HG02884 (cell line): ENCODE data around the gene BTN3A1.
A peak's percentile ranks its signal among the peaks of the same experiment; 100 is the strongest.
"Not testable (repeated sequence)": the region's sequence is repeated elsewhere in the genome, so short reads cannot be mapped to it uniquely, and the experiment has no call there.

Source experiments
- ATAC-seq: cut with Tn5 transposase; IDR thresholded peaks from one replicate; pipeline ENCODE4 v1.9.1; 2021; ENCODE audit warnings: mild to moderate bottlenecking, moderate library complexity; ENCODE audit not compliant: unreplicated experiment

Gene BTN3A1

GRCh38 chr6:26401987-26402658, at the start of gene BTN3A1:
Gene BTN3A1, plus strand, starts transcription at chr6:26402275. Its CDS starts 3,289 bp downstream, at chr6:26405564.
- peak; percentile 88 for ATAC-seq

DNA sequence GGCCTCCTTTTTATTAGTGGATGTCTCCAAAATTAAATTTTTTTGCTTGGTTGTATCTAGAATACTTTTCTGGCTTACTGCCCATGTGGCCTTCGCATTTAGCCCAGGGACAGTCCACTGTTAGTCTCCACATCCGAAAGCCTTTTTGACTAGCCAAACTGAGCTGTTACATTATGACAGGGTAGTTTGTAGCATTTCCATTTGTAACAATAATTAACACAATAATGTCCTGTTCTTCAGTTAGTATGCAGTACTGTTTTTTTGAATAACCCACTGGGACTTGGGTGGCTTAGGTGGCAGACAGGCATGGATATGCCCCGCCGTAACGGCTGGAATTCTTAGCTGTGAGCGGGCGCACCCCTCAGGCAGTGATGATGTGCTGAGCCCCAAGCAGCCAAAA, 49.8 kb upstream of the BTN3A1 start:
- no peak for ATAC-seq

- ATAC-seq, result no peak
Measured at GRCh38 chr6:26354162-26354561, 47.9 kb upstream of the BTN3A1 start.

- no peak for ATAC-seq
Measured at GRCh38 chr6:26355366-26355765, 46.7 kb upstream of the BTN3A1 start.

GRCh38 chr6:26357543-26357942, 44.5 kb upstream of the BTN3A1 start:
- not testable (repeated sequence) for ATAC-seq

- ATAC-seq, result peak; percentile 65
Measured at GRCh38 chr6:26358511-26358981, 43.5 kb upstream of the BTN3A1 start.

GRCh38 chr6:26359765-26360164, 42.3 kb upstream of the BTN3A1 start:
- no peak for ATAC-seq

DNA sequence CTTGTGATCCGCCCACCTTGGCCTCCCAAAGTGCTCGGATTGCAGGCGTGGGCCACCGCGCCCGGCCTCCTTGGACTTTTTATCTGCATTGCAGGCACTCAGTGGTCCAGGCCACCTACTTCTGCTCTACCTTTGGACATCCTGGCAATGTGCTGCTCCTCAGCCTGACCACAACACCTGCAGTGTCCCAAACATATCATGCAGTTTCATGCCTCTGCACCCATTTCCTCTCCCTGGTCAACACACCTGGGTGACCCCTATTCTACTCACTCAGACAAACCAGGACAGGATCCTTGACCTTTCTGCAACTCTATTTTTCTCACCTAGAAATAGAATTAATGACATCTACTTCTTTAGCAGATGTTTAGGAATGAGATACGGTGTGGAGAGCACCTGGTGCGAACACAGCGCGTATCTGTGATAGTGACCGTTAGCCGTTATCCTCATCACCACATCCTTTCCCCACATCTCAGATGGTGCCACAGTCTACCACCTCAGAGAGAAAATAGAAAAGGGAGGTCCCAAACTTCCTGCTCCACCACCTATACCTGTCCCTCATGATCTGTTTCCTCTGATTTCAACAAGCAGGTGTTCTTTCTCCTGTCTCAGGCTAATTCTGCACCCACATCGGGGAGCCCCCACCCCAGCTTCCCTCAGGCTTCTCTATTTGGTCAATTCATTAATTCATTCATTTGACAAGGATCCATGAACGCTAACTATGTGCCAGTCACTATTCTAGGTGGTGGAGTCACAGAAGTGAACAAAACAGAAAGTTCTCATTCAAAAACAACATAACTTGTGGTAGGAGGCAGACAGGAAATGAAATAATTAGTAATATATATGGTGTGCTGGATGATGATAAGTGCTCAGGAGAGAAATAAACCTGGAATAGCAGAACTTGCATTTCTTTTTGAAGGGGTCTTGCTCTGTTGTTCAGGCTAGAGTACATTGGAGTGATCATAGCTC, 41.3 kb upstream of the BTN3A1 start:
- ATAC-seq, result no peak

DNA sequence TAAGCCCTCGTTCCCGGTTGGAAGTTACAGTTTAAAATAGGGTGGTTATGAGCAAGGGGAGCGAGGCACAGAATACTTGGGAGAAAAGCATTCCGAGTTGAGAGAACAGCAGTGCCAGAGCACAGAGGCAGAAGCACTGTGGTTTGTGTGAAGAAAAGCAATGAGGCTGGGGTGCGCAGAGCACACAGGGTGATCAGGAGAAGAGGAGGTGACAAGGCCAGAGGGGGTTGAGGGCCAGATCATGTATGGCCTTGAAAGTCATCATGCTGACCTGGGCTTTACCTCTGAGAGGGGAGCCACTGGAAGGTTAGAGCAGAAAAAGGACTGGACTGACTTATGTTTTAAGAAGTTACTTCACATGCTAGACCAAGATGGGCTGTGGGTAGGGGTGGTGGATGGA, 40.5 kb upstream of the BTN3A1 start:
- ATAC-seq, result no peak

DNA sequence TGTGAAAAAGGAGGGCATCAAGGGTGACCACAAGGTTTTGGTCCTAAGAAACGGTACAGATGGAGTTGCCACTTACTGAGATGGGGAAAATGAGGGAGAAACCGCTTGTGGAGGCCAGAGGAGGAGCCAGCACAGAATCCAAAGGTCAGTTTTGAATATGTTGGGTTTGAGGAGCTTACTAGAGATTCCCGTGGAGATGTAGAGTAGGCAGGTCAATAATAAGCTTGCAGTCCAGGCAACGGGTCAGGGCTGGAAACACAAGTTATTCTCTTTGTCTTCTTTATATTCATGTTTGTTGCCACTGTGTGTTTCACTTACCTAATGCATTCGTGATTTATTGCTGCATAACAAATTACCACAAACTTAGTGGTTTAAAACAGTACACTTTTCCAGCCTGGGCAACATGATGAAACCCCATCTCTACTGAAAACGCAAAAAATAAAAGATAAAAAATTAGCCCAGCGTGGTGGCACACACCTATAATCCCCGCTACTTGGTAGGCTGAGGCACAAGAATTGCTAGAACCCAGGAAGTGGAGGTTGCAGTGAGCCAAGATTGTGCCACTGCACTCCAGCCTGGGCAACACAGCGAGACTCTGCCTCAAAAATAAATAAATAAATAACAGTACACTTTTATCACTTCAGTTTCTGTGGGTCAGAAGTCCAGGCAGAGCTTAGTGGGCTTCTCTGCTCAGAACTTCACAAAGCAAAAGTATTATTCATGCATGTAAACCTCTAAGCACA, 39.8 kb upstream of the BTN3A1 start:
- ATAC-seq, result no peak

DNA sequence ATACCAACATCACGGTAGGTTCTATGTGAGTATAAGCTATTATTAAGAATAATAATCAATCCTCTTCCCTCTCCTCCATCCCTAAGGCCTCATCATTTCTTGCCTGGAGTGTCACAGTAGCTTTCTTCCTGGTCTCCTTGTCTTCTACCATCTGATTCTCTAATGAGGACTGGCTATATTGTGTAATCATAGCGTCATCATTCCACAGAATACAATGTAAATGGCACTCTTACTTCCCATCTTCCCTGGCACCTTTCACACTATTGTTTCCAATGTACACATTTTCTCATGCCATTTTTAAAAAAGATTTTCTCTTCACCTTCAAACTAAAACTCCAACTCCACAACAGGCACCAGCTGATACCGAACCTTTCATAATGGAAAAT, 39.2 kb upstream of the BTN3A1 start:
- no peak for ATAC-seq

DNA sequence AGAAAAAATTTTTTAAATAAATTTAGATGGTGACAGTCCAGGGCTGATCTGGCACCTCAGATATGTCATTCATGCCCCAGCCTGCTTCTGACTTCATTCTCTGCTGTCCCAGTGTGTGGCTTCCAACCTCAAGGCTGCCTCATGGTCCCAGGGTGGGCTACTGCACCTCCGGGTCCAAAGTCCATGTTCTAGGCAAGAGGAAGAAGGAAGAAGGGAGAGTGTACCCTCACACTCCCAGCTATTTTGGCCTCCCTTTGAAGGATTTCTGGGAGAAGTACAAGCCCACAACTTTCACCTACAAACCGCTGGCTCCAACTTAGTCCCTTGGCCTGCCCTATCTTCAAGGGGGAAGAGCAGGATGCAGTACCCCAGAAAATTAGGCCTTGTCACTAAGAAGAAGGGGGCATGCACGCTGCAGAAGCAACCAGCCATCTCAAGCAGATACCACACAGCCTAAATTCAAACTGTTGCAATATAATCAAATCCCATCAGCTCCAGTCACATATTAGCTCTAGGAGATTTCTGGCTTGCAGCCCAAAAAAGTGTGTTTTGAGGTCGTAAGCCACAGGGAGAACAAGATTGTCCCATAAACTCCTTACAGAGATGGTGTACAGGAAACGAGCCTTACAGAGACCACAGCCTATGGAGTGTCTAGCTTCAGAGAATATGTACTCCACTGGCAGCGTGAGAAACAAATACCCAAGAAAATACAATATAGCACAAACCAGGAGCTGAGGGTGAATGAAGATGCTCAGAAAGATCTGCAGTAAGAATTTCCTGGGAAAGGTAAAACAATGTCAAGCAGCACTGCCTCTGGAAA, 38.0 kb upstream of the BTN3A1 start:
- no peak for ATAC-seq

- ATAC-seq, result no peak
Measured at GRCh38 chr6:26365633-26365995, 36.5 kb upstream of the BTN3A1 start.

DNA sequence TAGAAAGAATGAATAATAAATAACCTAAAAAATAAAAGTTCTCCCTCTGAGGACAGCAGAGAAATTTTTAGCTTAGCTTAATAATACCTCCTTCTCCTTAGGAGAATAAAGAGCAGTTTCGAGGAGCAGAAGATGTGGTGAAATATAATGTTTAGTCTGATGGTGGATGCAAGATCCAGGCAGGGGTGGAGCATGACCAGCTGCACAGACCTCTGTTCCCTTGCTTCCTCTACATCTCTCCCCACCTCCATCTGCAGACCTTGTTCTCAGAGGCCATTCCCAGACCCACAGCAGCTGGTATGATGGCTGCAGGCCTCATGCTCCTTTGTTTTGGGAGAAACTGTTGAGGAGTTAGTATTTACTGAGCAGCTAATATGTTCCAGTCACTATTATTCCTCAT, 35.6 kb upstream of the BTN3A1 start:
- no peak for ATAC-seq

- ATAC-seq, result no peak
Measured at GRCh38 chr6:26367114-26367513, 35.0 kb upstream of the BTN3A1 start.

DNA sequence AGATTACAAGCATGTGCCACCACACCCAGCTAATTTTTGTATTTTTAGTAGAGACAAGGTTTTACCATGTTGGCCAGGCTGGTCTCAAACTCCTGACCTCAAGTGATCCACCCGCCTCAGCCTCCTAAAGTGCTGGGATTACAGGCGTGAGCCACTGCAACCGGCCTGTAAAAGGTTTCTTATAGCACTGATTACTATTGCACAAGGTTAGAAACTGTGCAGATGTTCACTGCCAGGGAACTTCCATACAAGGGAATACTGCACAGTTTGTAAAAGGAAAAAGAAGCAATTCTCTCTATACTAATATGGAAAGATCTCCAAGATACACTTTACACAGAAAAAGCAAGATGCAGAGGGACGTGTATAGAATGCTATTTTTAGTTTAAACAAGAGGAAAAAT, 30.3 kb upstream of the BTN3A1 start:
- not testable (repeated sequence) for ATAC-seq

DNA sequence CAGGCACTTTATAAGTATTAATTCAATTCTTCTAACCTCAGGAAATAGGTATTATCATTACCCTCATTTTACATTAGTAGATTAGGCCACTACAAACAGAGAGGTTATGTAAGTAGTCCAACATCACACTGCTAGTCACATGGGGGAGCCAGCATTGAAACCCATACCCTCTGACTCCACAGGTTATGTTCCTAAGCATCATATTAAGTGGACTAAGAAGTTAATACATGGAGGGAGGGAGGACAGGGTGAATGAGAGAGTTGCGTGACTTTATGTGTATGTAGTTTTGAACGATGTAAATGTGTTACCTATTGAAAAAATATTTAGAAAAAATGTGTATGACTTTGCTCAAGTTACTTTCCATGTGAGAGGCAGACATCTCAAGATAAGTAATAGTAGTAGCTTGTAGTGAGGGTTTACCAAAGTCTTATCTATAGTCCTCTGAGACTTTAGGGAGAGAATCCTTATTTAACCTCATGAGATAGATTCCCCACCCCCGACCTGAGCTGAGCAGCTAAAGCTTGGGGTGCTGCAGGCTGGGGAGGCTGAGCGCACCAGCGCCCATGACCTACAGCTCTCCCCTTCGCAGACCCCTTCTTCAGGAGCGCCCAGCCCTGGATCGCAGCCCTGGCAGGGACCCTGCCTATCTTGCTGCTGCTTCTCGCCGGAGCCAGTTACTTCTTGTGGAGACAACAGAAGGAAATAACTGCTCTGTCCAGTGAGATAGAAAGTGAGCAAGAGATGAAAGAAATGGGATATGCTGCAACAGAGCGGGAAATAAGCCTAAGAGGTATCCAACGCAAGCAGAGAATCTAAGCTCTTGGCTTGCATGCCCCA, 29.5 kb upstream of the BTN3A1 start:
- no peak for ATAC-seq

GRCh38 chr6:26375270-26375669, 26.8 kb upstream of the BTN3A1 start:
- ATAC-seq, result no peak

DNA sequence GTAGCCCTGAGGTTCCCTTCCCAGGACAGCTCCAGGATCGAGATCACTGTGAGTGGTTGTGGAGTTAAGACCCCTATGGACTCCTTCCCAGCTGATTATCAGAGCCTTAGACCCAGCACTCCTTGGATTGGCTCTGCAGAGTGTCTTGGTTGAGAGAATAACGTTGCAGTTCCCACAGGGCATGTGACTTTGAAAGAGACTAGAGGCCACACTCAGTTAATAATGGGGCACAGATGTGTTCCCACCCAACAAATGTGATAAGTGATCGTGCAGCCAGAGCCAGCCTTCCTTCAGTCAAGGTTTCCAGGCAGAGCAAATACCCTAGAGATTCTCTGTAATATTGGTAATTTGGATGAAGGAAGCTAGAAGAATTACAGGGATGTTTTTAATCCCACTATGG, 24.4 kb upstream of the BTN3A1 start:
- no peak for ATAC-seq

DNA sequence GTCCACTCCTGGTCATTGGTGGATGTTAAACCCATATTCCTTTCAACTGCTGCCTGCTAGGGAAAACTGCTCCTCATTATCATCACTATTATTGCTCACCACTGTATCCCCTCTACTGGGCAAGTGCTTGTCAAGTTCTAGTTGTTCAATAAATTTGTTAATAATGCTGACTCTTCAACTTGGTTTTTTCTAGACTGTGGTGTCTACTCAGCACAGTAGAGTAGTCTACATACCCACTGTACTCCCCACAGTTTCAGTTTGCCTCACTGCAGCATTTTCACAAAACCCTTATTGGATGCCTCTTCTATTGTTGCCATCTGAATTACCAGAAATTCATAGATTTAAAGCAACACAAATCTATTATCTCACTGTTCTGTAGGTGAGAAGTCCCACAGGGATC, 23.9 kb upstream of the BTN3A1 start:
- ATAC-seq, result not testable (repeated sequence)
